ENCODE measurements around the gene LRRK2.
"Not testable (repeated sequence)": the region's sequence is repeated elsewhere in the genome, so short reads cannot be mapped to it uniquely, and the experiment has no call there.

LRRK2 gene

DNA sequence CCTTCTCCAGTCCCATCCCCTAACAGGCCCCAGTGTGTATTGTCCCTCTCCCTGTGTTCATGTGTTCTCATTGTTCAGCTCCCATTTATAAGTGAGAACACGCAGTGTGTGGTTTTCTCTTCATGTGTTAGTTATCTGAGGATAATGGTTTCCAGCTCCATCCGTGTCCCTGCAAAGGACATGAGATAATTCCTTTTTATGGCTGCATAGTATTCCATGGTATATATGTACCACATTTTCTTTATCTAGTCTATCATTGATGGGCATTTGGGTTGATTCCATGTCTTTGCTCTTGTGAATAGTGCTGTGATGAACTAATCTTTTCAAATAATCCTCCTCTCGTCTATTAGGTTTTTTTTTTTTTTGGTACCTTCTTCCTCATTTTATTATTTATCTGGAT is 25.9 kb downstream of the LRRK2 start:
- not testable (repeated sequence) for DNase-seq

DNA sequence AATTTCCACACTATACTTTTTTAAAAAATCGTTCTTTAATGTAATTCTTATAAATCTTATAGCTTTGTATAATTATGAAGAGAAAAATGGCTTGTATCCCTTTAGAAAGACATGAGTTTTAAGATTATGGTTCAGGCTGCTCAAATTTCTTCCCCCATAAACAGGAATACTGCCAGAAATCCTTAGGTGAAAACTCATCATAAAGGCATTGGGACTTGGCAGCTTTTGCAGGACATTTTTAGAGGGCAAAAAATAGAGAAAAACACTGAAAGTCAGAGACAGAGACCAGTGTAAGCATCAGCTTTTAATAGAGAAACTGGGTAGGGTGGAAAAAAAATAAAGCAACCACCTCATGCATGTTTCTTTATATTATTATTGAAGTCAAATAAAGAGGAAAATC is 29.1 kb downstream of the LRRK2 start:
- no peak for DNase-seq

DNA sequence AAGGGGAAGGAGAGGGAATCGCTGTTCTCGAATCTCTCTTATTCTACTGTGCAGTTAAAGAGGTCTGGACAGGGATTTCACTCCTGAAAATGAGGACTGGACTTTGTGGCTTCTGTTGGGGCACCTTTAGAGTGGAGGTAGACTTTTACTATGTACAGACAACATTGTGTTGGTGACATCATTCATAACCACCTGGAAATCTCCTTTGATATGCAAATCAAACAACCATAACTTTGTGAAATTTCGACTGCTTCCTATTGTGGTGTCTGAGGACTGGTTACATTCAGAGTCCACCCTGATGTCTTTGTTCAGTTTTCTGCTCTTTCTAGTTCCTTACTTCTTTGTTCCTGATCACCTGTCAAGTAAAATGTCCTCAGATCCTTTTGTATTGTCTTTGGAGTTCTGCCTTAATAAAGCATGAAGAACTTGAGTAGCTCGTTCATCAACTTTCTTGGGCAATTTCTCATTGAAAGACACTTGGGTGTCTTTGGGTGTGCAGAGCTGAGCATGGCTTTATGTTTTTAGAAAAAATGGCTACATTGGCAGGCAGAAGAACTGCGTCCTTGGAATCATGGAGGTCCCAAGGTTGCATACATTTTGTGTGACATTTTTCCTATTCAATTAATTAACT is 29.8 kb downstream of the LRRK2 start:
- DNase-seq, result no peak

DNA sequence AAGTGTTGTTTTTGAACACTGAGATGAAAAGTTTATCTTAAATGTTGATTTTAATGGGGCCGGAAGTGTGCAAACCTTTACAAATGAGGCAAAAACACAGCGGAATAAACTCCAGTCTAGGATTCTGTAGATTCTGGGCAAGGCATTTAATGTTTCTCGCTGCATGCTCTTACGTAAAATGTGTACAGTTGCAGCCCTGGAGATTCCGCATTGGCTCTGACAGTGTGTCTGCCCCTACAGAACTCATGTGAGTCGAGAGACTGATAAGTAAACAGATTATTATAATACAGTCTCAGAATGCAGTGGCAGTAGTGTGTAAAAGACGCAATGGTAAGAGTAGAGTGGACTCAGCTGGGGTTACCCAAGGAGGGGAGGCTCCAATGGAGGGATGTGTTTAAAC is 33.6 kb downstream of the LRRK2 start:
- no peak for DNase-seq

DNA sequence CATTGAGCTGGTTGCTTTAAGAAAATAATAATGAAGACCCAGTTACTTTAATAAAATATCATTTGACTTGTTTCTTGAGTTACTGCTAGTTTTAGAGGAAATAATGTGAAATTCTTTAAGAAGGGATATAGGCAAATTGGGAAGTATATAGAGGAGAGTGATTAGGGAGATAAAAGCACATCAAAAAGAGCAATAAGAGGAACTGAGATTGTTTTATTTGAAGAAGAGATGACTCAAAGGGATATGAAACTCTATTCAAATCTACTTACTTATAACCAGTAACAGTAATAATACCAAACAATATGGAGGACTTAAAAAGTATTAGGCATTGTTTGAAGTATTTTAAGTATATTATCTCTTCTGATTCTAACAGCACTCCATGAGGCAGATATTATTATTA is 37.1 kb downstream of the LRRK2 start:
- no peak for DNase-seq

DNA sequence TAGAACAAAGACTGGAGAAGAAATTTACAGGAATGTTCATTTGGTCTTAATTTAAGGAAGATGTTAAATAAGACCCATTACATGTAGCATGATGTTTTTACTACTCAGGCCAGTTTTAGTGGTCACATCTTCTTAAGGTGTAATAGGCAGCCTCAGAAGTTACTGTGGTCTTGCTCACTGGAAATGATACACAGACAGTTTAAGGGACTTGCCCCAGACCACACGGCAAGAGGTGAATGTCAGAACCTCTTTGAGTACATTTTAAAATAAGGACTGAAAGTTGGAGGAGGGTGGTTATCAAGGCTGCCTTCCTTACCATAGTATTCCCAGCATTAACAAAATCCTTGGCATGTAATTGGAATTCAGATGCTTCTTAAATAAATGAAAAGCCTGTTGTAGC is 37.9 kb downstream of the LRRK2 start:
- no peak for DNase-seq

DNA sequence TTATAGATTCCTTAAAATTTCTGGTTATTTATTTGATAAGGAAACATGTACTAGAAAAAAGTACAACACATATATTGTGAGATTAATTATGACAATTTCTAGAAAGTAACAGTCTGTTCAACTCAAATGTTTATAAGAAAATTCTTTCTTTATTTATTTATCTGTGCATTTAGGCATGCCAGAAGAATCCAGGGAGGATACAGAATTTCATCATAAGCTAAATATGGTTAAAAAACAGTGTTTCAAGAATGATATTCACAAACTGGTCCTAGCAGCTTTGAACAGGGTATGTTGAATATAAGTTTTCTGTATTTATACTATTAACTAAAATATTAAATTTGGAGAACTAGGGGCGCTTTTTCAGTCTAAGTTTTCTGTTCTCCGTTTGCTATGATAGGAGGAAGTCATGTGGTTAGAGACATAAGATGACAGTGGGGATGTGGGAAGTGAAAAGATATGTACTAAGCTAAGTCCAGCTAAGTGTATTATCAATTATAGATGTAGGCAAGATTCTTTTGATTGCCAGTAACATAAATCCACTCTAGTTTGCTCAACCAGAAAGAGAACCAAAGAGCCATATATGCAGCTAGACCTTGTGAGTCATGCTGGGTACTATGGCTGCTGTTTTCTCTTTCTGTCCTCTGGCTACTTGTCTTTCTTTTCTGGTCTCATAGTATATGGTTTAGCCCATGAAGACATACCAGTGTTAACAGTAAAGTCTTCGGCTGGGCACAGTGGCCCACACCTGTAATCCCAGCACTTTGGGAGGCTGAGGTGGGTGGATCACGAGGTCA is 39.0 kb downstream of the LRRK2 start:
- no peak for DNase-seq

DNA sequence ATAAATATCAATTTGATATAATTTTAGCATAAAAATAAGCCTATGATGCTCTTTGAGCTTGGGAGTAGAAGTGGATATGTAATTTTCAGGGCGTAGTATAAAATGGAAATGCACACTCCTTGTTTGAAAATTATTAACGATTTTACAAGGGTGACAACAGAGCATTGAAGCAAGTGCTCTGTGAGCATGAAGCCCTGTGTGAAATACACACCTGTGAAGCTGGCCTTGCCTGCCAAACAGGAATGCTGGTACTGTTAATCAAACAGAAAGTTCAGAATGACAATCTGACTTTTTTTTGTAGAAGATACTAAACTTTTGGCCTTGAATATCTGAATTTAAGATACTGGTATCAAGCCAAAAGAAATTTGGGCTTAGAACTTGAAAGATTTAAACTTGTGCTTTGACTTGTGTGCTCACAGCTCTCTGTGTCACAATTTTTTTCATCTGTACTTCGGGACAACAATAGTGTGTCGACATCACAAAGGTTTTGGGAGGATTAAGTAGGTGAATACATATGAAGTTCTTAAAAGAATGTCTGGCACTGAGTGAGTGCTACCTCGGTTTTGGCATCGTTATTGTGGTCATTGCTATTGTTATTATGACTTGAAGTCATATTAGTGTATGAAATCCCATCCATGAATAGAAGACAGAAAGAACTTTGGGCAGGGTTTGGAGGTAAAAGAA is 47.3 kb downstream of the LRRK2 start:
- DNase-seq, result no peak

DNA sequence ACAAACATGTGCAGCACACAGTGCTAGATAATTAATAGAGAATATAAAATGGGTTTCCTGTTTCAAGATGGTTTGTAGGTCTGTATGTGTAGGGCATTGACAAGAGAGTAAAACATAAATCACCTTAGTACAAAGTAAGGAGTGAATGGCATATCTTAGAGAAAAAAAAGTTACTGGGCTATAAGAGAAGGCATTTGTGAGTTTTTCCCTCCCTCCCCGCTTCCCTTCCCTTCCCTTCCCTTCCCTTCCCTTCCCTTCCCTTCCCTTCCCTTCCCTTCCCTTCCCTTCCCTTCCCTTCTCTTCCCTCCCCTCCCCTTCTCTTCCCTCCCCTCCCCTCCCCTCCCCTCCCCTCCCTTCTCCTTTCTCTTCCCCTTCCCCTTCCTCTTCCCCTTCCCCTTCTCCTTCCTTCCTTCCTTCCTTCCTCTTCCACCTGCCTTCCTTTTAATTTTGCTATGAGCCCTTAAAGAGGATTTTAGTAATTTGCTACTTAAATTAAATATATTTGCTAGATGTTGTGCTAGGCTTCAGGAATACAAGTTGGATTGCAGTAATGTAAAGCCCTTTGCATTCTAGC is 57.1 kb downstream of the LRRK2 start:
- no peak for DNase-seq

DNA sequence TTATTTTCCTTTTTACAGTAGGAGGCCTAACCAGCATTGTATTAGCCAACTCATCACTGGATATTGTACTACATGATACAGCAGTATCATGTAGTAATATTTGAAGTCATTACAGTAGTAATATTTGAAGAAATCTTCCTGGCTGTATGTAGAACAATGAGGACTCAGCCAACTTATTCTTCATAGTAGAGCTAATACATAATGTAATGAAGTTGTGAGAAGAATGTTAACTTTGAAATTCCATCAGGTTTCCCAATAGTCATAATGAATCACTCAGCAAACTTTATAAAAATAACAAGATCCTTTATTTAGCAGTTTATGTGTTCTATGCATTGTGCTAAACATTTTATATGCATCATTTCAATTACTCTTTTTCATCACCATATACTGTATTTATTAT is 61.8 kb downstream of the LRRK2 start:
- no peak for DNase-seq

DNA sequence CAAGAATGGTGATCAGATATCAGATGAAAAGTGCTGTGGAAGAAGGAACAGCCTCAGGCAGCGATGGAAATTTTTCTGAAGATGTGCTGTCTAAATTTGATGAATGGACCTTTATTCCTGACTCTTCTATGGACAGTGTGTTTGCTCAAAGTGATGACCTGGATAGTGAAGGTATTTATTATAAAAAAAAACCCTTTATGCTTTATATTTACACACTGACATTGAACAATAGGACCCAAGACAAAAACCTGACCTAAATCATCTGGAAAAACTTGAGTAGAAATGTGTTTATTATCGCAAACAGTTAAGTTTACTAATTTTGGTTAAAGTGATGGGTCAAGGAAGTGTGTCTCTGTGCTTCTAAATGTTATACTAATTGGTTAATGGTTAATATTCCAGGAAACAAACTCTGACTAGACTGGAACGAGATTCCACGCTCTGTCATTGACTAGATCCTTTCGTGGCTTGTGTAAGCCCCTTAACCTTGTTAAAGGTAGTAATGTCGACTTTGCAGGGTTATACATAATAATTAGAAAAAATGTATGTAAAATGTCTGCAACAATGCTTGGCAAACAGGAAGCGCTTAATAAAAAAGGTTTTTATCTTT is 62.7 kb downstream of the LRRK2 start:
- no peak for DNase-seq

DNA sequence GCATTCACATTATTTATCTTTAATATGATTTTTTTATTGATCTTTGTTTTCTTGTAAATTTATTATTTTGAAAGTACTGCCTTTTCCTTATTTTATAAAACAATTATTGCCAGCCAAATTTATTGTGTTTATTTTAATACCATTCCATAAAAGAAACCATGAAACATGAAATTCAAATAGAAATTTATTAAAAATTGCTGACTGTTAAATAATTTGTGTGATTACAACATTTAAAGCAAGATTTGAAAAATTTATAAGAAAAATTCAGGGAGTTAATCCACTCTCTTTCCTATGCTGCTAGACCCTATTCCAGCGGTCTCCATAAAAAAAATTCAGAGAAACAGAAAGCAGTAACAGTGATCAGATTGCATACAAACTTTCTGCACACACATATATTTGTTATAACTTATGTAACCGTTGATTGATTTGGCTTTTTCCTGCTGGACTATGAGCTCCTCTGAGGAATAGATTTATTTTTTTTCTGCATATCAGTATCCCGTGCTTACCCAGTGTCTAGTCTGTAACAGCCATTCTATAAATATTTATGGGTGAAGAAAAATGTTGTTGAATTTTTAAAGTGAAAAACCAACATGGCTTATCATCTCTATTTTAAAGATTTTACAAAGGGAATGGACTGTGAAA is 68.1 kb downstream of the LRRK2 start:
- DNase-seq, result no peak

DNA sequence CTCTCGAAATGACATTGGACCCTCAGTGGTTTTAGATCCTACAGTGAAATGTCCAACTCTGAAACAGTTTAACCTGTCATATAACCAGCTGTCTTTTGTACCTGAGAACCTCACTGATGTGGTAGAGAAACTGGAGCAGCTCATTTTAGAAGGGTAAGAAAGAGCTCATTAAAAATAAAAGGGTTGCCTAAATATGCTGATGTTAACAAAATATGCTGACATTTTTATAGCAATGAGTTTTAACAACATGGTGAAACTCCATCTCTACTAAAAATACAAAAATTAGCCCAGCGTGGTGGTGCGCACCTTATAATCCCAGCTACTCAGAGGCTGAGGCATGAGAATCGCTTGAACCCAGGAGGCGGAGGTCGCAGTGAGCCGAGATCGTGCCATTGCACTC is 73.5 kb downstream of the LRRK2 start:
- no peak for DNase-seq

DNA sequence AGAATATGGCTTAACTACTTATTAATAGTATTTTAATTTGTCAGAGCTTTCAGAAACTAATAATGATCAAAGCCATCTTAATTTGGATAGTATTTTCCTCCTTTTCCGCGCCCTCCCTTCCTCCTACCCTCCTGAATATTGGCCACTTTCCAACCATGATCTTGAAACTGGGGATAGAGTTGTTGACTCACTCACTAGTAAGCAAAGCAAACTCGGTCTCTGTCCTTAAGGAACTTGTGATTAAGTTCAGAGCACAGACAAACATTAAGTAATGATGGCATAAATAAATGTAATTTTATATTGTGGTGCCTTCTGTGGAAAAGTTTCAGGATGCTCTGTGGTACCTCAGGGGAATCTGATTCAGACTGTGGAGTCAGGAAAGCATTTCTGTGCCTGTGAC is 75.7 kb downstream of the LRRK2 start:
- DNase-seq, result no peak

DNA sequence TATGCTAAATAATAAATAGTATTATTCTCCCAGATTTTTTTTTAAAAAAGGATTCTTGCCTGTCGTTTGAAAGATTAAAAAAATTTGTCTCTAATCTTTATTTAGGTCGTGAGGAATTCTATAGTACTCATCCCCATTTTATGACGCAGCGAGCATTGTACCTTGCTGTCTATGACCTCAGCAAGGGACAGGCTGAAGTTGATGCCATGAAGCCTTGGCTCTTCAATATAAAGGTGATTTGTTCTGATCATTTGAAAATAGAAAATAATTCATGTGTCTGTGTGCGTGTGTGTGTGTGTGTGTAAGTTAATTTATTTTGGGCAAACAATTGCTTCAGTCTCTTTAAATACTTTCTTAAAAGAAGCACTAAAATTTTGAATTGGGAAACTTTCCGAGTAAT is 84.2 kb downstream of the LRRK2 start:
- no peak for DNase-seq

DNA sequence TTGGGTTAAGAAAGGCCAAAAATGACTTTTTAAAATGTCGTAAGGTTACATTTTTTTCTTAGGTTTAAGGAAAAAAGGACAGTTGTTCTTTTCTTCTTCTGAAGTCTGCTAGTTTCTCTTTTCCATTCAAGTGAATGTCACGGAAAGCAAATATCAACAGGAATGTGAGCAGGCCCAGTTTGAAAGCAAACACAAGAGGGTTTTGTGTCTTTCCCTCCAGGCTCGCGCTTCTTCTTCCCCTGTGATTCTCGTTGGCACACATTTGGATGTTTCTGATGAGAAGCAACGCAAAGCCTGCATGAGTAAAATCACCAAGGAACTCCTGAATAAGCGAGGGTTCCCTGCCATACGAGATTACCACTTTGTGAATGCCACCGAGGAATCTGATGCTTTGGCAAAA is 85.4 kb downstream of the LRRK2 start:
- no peak for DNase-seq

DNA sequence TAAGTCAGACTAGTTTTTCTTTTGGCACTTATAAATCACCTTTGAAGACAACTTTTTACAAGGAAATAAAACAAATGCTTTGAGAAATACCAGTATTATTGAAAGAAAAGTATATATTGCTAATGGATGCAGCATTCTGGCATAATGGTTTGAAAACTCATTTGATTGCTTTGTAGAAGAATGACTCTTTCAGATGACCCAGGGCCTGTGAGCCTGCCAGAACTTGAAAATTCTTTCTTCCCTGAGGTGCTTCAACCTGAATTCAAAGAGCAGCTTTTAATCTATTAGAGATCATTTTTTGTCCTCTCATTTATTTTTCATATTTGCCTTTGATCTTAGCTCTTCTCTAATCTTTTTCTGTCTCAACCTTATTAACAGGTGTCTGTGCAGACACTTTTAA is 87.4 kb downstream of the LRRK2 start:
- no peak for DNase-seq

DNA sequence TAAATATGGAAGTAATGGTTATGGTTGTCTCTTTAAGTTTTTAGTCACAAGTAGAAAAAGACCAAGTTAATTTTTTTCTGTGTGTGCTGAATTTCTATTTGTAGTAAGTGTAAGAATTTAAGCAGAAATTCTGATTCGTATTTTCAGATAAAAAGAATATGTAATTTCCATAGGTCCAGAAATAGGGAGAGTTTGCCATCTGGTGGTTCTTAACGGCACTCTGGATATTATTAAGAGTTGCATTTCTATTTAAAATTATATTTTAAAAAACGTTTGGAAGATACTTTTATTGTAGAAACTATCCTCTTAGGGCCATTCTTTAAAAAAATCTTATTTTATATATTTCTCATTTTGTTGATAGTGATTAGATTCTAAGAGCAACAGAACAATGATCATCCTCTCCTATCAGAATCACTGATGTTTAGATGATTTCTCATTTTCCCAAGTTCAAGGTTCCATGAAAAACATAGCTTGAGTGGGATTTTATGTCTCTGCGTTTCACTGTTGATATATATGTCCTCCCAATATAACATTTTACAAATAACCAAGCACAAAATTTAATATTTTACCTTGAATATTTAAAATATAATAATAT is 88.3 kb downstream of the LRRK2 start:
- DNase-seq, result no peak

DNA sequence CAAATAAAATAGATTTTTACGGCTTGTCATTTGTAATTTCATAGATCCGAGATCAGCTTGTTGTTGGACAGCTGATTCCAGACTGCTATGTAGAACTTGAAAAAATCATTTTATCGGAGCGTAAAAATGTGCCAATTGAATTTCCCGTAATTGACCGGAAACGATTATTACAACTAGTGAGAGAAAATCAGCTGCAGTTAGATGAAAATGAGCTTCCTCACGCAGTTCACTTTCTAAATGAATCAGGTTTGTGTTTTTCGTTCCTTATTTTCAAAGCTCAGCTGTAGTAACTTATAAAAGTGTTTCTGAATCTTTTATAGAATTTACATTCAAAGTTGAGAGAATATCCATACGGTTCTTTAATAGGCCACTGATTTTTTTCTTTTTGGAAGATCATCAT is 89.1 kb downstream of the LRRK2 start:
- no peak for DNase-seq

DNA sequence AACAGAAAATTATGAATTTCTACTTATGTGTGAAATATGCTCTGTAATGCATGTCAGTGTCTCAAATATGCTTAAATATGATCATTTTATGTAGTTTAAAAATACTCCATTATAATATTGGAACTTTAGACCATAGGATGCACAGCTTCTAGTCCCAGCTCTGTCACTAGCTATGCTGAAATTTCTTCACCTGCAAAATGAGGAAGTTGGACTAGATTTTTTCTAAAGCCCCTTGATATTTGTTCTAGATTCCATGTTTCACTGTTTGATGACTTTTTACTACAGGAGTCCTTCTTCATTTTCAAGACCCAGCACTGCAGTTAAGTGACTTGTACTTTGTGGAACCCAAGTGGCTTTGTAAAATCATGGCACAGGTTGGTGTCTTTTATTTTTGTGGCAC is 90.1 kb downstream of the LRRK2 start:
- no peak for DNase-seq

DNA sequence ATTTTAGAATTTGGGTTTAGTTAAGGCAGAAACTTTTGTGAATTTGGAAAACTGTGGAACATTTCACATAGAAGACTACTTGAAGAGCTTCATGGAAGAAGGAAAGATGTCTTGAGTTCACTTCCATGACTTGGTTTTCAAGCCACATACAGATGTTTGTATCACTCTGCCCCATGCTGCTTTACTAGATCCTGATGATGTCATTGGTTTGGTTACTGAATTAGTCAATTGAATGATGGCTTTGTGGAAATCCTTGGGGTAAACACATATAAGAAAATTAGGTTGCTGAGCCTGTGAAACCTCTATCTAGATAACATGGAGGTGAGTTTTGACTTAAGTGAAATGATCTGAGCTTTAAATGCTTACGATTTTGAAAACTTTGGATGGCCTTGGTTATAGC is 90.6 kb downstream of the LRRK2 start:
- no peak for DNase-seq

DNA sequence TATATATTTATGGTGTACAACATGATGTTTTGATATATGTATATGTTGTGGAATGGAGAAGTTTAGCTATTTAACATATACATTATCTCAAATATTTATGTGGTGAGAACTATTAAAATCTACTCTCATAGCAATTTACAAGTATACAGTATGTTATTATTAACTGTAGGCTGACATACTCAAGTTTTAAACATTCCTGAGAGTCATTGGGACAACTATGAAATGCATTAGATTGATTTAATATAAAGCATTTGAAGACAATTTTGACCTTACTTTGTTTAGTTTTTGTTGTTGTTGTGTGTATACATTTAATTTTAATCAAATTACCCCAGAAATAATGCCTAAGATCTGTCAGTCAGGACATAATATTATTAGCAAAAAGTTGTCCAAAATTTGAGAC is 99.5 kb downstream of the LRRK2 start:
- no peak for DNase-seq

Data from NCI-H2081 treated with DMSO at 0.1 percent for 48 hours (cell line).